ENCODE results near the gene CFAP107.
"Not testable (repeated sequence)": the region's sequence is repeated elsewhere in the genome, so short reads cannot be mapped to it uniquely, and the experiment has no call there.

Gene CFAP107

GRCh38 chr1:12783783-12784182 lies 37.8 kb downstream of the CFAP107 start:
- TF ChIP-seq CTCF (IDR thresholded peaks at IDR 0.05; ENCODE audit: low read length) = peak; percentile 6; the same call in 1 of the 2 replicates
- not testable (repeated sequence) for H4K20me1 ChIP-seq (ENCODE audit: insufficient read depth, low read length); H3K9me2 ChIP-seq (ENCODE audit: low read depth, low read length); H3F3A ChIP-seq (ENCODE audit: insufficient read depth, low read length); H3K27me3 ChIP-seq (ENCODE audit: insufficient read depth, low read length); H3K4me1 ChIP-seq (ENCODE audit: insufficient read depth, low read length, severe bottlenecking); H3K36me3 ChIP-seq (ENCODE audit: insufficient read depth, low read length); H3K9me3 ChIP-seq (ENCODE audit: low read length); H3K27ac ChIP-seq (ENCODE audit: low read depth, low read length, poor library complexity, severe bottlenecking); H2AFZ ChIP-seq (ENCODE audit: low read length); H3K9ac ChIP-seq (ENCODE audit: low read length); H3K79me2 ChIP-seq (ENCODE audit: insufficient read depth, low read length); H3K4me2 ChIP-seq (ENCODE audit: low read length); H3K4me3 ChIP-seq (ENCODE audit: low read depth, low read length, poor library complexity, severe bottlenecking)

DNA sequence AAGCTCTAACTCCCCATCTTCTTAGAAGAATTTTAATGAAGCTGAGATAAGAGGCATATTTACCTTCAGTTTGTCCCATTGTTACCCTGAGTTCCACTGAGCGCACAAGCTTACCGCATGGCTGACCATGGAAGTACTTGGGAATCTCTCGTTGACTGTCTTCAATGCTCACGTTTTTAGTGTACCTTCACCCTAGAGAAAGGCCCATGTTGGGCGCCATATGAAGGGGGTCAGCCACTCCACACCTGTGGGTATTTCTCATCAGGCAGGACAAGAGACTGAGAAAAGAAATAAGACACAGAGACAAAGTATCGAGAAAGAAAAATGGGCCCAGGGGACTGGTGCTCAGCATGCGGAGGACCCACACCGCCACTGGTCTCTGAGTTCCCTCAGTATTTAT lies 38.7 kb downstream of the CFAP107 start:
- not testable (repeated sequence) for H3K4me3 ChIP-seq (ENCODE audit: low read depth, low read length, poor library complexity, severe bottlenecking); H3K36me3 ChIP-seq (ENCODE audit: insufficient read depth, low read length); H3K9me2 ChIP-seq (ENCODE audit: low read depth, low read length); H3K4me2 ChIP-seq (ENCODE audit: low read length); H3K9ac ChIP-seq (ENCODE audit: low read length); H2AFZ ChIP-seq (ENCODE audit: low read length); H3K9me3 ChIP-seq (ENCODE audit: low read length); H3K4me1 ChIP-seq (ENCODE audit: insufficient read depth, low read length, severe bottlenecking); H3F3A ChIP-seq (ENCODE audit: insufficient read depth, low read length); H3K79me2 ChIP-seq (ENCODE audit: insufficient read depth, low read length); H3K27me3 ChIP-seq (ENCODE audit: insufficient read depth, low read length); H3K27ac ChIP-seq (ENCODE audit: low read depth, low read length, poor library complexity, severe bottlenecking); H4K20me1 ChIP-seq (ENCODE audit: insufficient read depth, low read length)

DNA sequence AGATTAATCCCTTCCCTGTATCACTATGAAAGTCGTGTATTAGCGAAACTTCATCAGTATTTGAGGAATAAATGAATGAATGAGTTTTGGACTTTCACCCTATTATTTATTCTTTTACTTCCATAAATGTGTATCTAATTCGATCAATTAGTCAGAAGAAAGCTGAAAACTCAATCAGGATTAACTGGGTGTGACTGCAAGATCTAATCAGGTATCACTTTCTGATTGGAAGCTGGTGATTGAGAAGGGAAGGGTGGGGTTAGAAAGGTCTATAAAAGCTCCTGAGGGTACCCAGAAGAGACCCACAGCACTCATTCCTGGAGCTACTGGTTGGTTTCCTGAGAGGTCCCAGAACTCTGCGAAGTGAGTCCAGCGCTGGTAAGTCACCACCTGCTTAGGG lies 45.1 kb downstream of the CFAP107 start, which contains the start of gene PRAMEF1:
TSS of gene PRAMEF1 (plus strand) at position 301 of the 400 bp plus-strand sequence. CDS start 1,831 bp downstream, outside the sequence.
- not testable (repeated sequence) for H3K9ac ChIP-seq (ENCODE audit: low read length); H3K27ac ChIP-seq (ENCODE audit: low read depth, low read length, poor library complexity, severe bottlenecking); H3K27me3 ChIP-seq (ENCODE audit: insufficient read depth, low read length); H3K4me3 ChIP-seq (ENCODE audit: low read depth, low read length, poor library complexity, severe bottlenecking); H3K4me2 ChIP-seq (ENCODE audit: low read length); H3K9me3 ChIP-seq (ENCODE audit: low read length); H3K36me3 ChIP-seq (ENCODE audit: insufficient read depth, low read length); H4K20me1 ChIP-seq (ENCODE audit: insufficient read depth, low read length); H3K9me2 ChIP-seq (ENCODE audit: low read depth, low read length); H3K4me1 ChIP-seq (ENCODE audit: insufficient read depth, low read length, severe bottlenecking); H2AFZ ChIP-seq (ENCODE audit: low read length); H3F3A ChIP-seq (ENCODE audit: insufficient read depth, low read length); H3K79me2 ChIP-seq (ENCODE audit: insufficient read depth, low read length)

DNA sequence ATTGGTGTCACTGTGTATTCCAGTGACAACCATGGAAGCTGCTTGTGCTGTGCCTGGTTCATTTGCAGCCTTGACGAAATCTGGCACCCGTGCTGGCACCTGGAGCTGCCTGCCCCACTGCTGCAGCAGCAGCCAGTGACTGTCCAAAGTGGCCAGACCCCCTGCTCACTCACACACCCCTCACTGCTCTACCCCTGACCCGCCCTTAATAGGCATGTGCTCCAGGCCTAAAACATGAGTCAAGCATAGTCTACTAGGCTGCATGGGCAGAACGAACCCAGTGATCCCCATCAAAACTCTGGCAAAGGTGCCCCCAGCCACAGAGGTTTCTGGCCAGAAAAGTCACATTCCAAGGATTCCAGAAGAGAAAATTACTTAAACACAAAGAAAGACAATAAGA lies 52.9 kb downstream of the CFAP107 start:
- Histone ChIP-seq H3K9ac (ENCODE audit: low read length) (no peak overlapping the region), H3K4me1 (ENCODE audit: insufficient read depth, low read length, severe bottlenecking) (no peaks in the 10 kb centered on the region), H3K4me2 (ENCODE audit: low read length) (no peak overlapping the region), H3K27ac (ENCODE audit: low read depth, low read length, poor library complexity, severe bottlenecking) (no peak overlapping the region), H3F3A (ENCODE audit: insufficient read depth, low read length) (no peaks in the 10 kb centered on the region), H3K9me3 (ENCODE audit: low read length) (no peaks in the 10 kb centered on the region), H4K20me1 (ENCODE audit: insufficient read depth, low read length) (no peaks in the 10 kb centered on the region), H3K79me2 (ENCODE audit: insufficient read depth, low read length) (no peaks in the 10 kb centered on the region), H3K9me2 (ENCODE audit: low read depth, low read length) (no peaks in the 10 kb centered on the region), H2AFZ (ENCODE audit: low read length) (no peak overlapping the region), H3K27me3 (ENCODE audit: insufficient read depth, low read length) (no peaks in the 10 kb centered on the region), H3K4me3 (ENCODE audit: low read depth, low read length, poor library complexity, severe bottlenecking) (no peak overlapping the region), H3K36me3 (ENCODE audit: insufficient read depth, low read length) (no peaks in the 10 kb centered on the region)
- no peak for TF ChIP-seq EZH2 (IDR thresholded peaks at IDR 0.05; ENCODE audit: borderline replicate concordance, low read length)
- no peak for TF ChIP-seq CTCF (IDR thresholded peaks at IDR 0.05; ENCODE audit: low read length)

All from OCI-LY1 (cell line).